Measurements from ENCODE around the gene DONSON.

DONSON gene

DNA sequence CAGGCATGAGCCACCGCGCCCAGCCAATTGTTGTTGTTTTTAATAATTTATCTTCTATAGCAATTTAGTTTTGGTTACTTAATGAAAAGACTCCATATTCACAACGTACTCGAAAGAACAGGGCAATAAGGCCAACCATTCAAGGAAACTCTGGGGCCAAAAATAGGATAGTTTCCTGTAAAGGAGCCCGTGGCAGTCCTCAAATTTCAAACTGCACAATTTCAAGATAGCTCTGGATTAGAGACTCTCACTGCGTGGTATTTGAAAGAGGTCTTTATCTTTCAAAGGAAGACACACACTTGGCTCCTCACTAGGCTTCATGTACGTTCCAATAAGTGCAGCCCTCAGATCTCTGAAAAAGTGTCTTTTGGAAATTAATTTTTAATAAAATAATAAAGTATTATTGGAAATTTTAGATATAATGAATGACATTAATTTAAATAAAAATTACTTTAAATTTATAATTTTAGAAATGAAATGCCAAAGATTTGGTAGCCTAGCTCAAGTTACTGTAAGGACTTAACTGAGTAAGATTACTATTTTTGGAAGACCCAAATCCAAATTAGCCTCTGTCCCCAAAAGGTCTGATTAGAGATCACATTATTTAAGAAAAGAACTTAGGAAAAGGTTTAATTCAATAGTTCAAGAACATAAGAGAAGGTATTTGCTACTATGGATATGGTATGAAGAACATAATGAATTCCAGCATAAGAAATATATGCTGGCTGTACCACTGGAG lies 22.7 kb upstream of the DONSON start:
- no peak for DNase-seq (ENCODE audit: low spot score)
- TF ChIP-seq, protein P1, sequence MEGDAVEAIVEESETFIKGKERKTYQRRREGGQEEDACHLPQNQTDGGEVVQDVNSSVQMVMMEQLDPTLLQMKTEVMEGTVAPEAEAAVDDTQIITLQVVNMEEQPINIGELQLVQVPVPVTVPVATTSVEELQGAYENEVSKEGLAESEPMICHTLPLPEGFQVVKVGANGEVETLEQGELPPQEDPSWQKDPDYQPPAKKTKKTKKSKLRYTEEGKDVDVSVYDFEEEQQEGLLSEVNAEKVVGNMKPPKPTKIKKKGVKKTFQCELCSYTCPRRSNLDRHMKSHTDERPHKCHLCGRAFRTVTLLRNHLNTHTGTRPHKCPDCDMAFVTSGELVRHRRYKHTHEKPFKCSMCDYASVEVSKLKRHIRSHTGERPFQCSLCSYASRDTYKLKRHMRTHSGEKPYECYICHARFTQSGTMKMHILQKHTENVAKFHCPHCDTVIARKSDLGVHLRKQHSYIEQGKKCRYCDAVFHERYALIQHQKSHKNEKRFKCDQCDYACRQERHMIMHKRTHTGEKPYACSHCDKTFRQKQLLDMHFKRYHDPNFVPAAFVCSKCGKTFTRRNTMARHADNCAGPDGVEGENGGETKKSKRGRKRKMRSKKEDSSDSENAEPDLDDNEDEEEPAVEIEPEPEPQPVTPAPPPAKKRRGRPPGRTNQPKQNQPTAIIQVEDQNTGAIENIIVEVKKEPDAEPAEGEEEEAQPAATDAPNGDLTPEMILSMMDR (IDR thresholded peaks at IDR 0.05; ENCODE audit: extremely low read depth, insufficient read depth, missing control alignments), result no peak
- in situ Hi-C loops (cut with MboI; ENCODE audit: low pct_unique_long_range_greater_than_20kb, low sequenced_read_pairs, unreplicated experiment), result no loop called here

DNA sequence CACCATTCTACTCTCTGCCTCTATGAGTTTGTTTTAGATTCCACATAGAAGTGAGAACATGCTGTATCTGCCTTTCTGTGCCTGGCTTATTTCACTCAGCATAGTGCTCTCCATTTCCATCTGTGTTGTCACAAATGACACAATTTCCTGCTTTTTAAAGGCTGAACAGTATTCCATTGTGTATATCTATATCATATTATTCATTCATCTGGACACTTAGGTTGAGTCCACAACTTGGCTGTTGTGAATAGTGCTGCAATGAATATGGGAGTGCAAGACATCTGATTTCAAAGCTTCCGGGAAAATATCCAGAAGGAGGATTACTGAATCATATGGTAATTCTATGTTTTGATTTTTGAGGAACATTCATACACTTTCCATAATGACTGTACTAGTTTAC lies 20.1 kb upstream of the DONSON start:
- no peak for DNase-seq (ENCODE audit: low spot score)
- in situ Hi-C loops (cut with MboI; ENCODE audit: low pct_unique_long_range_greater_than_20kb, low sequenced_read_pairs, unreplicated experiment), result no loop called here
- TF ChIP-seq, protein P1 (IDR thresholded peaks at IDR 0.05; ENCODE audit: extremely low read depth, insufficient read depth, missing control alignments), result no peak

DNA sequence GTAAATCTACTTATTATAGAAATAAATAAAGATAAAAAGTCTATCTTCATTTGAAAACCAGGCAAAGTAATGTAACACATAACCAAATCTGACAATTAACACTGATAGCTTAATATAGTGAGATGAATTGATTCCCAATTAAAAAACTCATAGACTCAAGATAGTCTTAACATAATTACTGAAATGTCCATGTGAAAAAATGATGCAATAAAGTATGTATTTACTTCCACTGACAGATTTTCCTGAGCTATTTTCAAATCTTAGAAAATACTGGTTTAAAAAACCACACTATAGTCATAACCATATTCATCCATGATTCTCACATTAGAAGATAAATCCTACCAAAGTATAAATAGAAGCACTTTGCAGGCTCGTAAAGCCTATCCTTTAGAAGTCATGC lies 9.6 kb upstream of the DONSON start:
- DNase-seq (ENCODE audit: low spot score), result no peak
- in situ Hi-C loops (cut with MboI; ENCODE audit: low pct_unique_long_range_greater_than_20kb, low sequenced_read_pairs, unreplicated experiment), result no loop called here
- TF ChIP-seq, protein P1 (IDR thresholded peaks at IDR 0.05; ENCODE audit: extremely low read depth, insufficient read depth, missing control alignments), result no peak

DNA sequence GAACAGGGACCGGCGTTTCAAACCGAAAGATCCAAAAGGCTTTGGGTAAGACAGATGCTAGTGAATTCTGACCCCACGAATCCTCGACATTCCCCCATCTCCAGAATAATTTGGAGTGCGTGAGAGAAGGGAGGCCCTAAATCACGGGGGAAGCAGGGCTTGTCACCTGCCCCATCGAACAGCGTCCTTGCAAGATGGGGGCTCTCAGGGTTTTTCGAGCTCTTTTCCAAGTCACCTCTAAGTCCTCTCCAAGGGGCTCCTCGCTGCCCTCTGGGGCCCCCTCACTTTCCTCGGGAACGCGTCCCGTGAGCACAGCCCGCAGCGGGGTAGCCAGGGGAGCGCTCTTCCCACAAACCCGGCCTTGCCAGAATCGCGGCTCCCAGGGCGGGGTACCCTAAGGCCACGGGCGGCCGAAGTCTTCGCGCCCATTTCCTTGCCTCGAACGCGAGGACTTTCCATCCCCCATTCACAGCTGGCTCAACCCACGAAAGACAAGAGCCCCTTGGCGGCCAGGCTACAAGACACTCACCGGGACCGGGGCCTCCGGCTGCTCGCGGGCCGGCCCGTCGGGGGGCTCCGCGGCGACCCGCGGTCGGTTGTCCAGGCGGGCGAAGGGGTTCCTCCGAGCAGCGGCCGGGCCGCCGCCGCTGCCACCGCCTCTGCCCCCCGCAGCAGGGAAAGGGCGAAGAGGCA lies 546 bp downstream of the DONSON start:
- DNase-seq (ENCODE audit: low spot score), result peak; percentile 65
- TF ChIP-seq, protein P1 (IDR thresholded peaks at IDR 0.05; ENCODE audit: extremely low read depth, insufficient read depth, missing control alignments), result no peak
- in situ Hi-C loops (cut with MboI; ENCODE audit: low pct_unique_long_range_greater_than_20kb, low sequenced_read_pairs, unreplicated experiment), result no loop called here

DNA sequence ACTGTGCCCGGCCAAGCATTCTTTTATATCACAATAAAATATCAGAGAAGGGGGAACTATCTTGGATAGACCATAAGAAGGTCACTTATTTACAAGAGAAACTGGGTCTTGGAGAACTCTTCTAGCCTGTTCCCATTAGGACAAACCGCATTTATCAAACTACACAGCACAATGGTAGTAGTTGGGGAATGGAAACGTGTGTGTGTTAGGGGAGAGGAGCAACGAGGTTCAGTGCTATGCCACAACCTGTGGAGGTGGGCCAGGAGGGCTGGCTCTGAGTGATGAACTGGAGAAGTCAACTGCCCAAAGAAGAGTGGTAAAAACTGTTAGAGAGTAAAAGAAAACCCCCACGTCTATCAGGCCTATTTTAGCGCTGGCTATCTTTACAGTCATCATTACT lies 1.6 kb downstream of the DONSON start:
- in situ Hi-C loops (cut with MboI; ENCODE audit: low pct_unique_long_range_greater_than_20kb, low sequenced_read_pairs, unreplicated experiment), result no loop called here
- TF ChIP-seq, protein P1 (IDR thresholded peaks at IDR 0.05; ENCODE audit: extremely low read depth, insufficient read depth, missing control alignments), result no peak
- DNase-seq (ENCODE audit: low spot score), result no peak

DNA sequence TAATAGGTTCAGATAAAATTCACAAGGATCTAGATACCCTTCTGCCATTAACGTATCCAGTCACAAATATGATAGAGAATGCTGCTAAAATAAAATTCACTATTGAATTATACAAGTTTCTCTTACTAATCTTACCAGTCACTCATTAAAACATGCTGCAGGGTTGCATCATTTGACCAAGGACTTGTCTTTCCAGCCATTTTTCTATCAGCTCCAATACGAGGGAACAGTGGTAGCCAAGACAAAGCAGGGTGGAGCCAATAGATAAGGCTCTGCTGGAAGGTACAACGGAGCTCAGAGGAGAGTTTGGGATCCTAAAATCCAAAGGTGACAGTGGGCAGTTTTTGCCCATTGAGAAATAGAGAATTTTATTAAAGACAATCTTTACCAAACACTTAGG lies 4.0 kb downstream of the DONSON start:
- TF ChIP-seq, protein P1 (IDR thresholded peaks at IDR 0.05; ENCODE audit: extremely low read depth, insufficient read depth, missing control alignments), result no peak
- in situ Hi-C loops (cut with MboI; ENCODE audit: low pct_unique_long_range_greater_than_20kb, low sequenced_read_pairs, unreplicated experiment), result no loop called here
- no peak for DNase-seq (ENCODE audit: low spot score)

Data from GM13977 (cell line).